Loucy (cell line): ENCODE results near the gene RBMS3.

Source experiments
- H2AFZ ChIP-seq: fragments of 200-600 bp; sonication (generic); 2 replicates; pipeline ENCODE4 v1.6.0; 2016; ENCODE audit warnings: antibody characterized with exemption, mild to moderate bottlenecking, low read length, moderate library complexity
- H3F3A ChIP-seq: fragments of 200-600 bp; 2 replicates; pipeline ENCODE4 v1.6.0; 2016; ENCODE audit warnings: antibody characterized with exemption, low read depth, mild to moderate bottlenecking
- H3K27me3 ChIP-seq: fragments of 200-600 bp; sonication (generic); 2 replicates; pipeline ENCODE4 v1.6.1; 2014; ENCODE audit warnings: low read length, mild to moderate bottlenecking; ENCODE audit not compliant: insufficient read depth, poor library complexity, severe bottlenecking
- H3K36me3 ChIP-seq: fragments of 200-600 bp; sonication (generic); 2 replicates; pipeline ENCODE4 v1.6.1; 2016; ENCODE audit warnings: low read length; ENCODE audit not compliant: insufficient read depth
- H3K4me1 ChIP-seq: fragments of 200-600 bp; sonication (generic); 2 replicates; pipeline ENCODE4 v1.5.1; 2014; ENCODE audit warnings: low read length, mild to moderate bottlenecking; ENCODE audit not compliant: insufficient read depth, poor library complexity, severe bottlenecking
- H3K4me2 ChIP-seq: fragments of 200-600 bp; sonication (generic); 2 replicates; pipeline ENCODE4 v1.6.0; 2014; ENCODE audit warnings: antibody characterized with exemption, low read length, low read depth, mild to moderate bottlenecking; ENCODE audit not compliant: poor library complexity, severe bottlenecking
- H3K4me3 ChIP-seq: fragments of 200-600 bp; sonication (generic); 2 replicates; pipeline ENCODE4 v1.5.1; 2014; ENCODE audit warnings: low read length, mild to moderate bottlenecking, mixed read lengths; ENCODE audit not compliant: poor library complexity, severe bottlenecking
- H3K79me2 ChIP-seq: fragments of 200-600 bp; sonication (generic); 2 replicates; pipeline ENCODE4 v1.6.1; 2014; ENCODE audit warnings: low read length; ENCODE audit not compliant: insufficient read depth
- H3K9ac ChIP-seq: fragments of 200-600 bp; sonication (generic); 2 replicates; pipeline ENCODE4 v1.6.0; 2014; ENCODE audit warnings: mild to moderate bottlenecking, low read depth, low read length, moderate library complexity; ENCODE audit not compliant: poor library complexity, severe bottlenecking
- H3K9me2 ChIP-seq: fragments of 200-600 bp; sonication (generic); replicated peaks from 2 replicates; pipeline ENCODE4 v1.6.1; 2016; ENCODE audit warnings: low read depth, low read length, mixed read lengths
- H3K9me3 ChIP-seq: fragments of 200-600 bp; sonication (generic); 2 replicates; pipeline ENCODE4 v1.6.1; 2014; ENCODE audit warnings: mild to moderate bottlenecking, antibody characterized with exemption, low read length, low read depth; ENCODE audit not compliant: insufficient read depth
- H4K20me1 ChIP-seq: fragments of 200-600 bp; sonication (generic); 2 replicates; pipeline ENCODE4 v1.6.0; 2014; ENCODE audit warnings: antibody characterized with exemption, low read length, mild to moderate bottlenecking; ENCODE audit not compliant: insufficient read depth, poor library complexity, severe bottlenecking
- CTCF ChIP-seq: fragments of 200-600 bp; sonication (generic); conservative IDR thresholded peaks from 2 replicates; pipeline ENCODE4 v1.5.1; 2014; ENCODE audit warnings: mild to moderate bottlenecking, antibody characterized with exemption, low read length
- EZH2phosphoT487 ChIP-seq: fragments of 200-600 bp; IDR thresholded peaks from 2 replicates; pipeline ENCODE4 v1.6.1; 2018; ENCODE audit warnings: antibody characterized with exemption, mild to moderate bottlenecking, moderate library complexity, borderline replicate concordance

Gene RBMS3

DNA sequence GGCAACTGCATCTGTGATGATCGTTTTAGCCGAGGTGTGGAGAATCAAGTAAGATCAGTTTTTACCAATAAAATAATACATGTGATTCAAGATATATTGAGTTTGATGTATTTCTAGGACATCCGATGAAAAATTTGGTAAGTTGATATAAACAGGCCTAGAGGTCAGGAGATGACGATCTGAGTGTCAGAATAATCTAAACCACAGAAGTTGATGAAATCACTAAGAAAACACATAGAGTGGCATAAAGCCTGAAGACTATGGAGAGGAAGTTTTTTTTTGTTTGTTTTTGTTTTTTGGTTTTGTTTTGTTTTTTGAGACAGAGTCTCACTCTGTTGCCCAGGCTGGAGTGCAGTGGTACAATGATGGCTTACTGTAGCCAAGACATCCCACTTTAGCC, 235.3 kb downstream of the RBMS3 start:
- Histone ChIP-seq H2AFZ (no peak overlapping the region), H3F3A (no peaks in the 10 kb centered on the region), H3K4me3 (no peak overlapping the region), H3K9me2 (no peaks in the 10 kb centered on the region), H3K4me2 (no peak overlapping the region), H3K9me3 (no peaks in the 10 kb centered on the region), H4K20me1 (no peaks in the 10 kb centered on the region), H3K4me1 (no peaks in the 10 kb centered on the region), H3K79me2 (no peaks in the 10 kb centered on the region), H3K36me3 (no peaks in the 10 kb centered on the region), H3K27me3 (no peaks in the 10 kb centered on the region), H3K9ac (no peak overlapping the region)
- no peak for TF ChIP-seq EZH2phosphoT487
- TF ChIP-seq CTCF: no peak

- Histone ChIP-seq H2AFZ (no peak overlapping the region), H4K20me1 (no peaks in the 10 kb centered on the region), H3K79me2 (no peaks in the 10 kb centered on the region), H3K9ac (no peak overlapping the region), H3K36me3 (no peaks in the 10 kb centered on the region), H3K4me1 (no peaks in the 10 kb centered on the region), H3K4me3 (no peak overlapping the region), H3K9me3 (no peaks in the 10 kb centered on the region), H3K27me3 (no peaks in the 10 kb centered on the region), H3F3A (no peaks in the 10 kb centered on the region), H3K4me2 (no peak overlapping the region), H3K9me2 (no peaks in the 10 kb centered on the region)
- TF ChIP-seq CTCF (no peak), EZH2phosphoT487 (no peak)
Measured at GRCh38 chr3:29520764-29521163, 239.9 kb downstream of the RBMS3 start.

DNA sequence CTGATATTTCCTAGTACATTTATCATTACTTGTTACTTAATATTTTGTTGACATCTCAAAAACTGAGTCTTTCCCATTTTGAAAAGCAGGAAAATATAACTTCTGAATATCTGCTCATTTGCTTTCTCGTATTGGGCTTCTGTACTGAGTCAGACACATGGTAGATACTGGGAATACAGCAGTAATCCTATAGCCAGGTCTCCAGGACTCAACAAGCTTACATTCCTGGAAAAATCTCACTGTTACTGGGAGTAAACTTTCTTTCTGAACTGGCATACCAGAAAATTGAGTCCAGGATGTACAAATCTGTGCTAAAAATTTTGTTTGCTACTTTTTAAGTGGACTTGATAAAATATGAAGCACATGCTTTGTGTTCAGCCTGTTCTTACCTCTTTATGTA, 240.4 kb downstream of the RBMS3 start:
- Histone ChIP-seq H3K36me3 (no peaks in the 10 kb centered on the region), H4K20me1 (no peaks in the 10 kb centered on the region), H3K4me2 (no peak overlapping the region), H3K27me3 (no peaks in the 10 kb centered on the region), H3F3A (no peaks in the 10 kb centered on the region), H3K4me1 (no peaks in the 10 kb centered on the region), H3K9ac (no peak overlapping the region), H3K9me3 (no peaks in the 10 kb centered on the region), H2AFZ (no peak overlapping the region), H3K4me3 (no peak overlapping the region), H3K79me2 (no peaks in the 10 kb centered on the region), H3K9me2 (no peaks in the 10 kb centered on the region)
- TF ChIP-seq CTCF: no peak
- no peak for TF ChIP-seq EZH2phosphoT487
